Spleen (tissue), 11 donors: ENCODE results near the gene VEZT. TPM values are rescaled to one million over a fixed set of nuclear protein-coding genes. Genes with fewer than 3 reads are reported as not detected.
"Not testable (repeated sequence)": the region's sequence is repeated elsewhere in the genome, so short reads cannot be mapped to it uniquely, and the experiment has no call there.

ENCODE experiments used
- DNase-seq: peaks from one replicate; pipeline ENCODE4 v3.0.0-alpha.2; 2020
- H3K27ac ChIP-seq, 8 donors: fragments of 200-600 bp; sonication (generic) in 7 of 8; 1 replicate in 4 of 8; 2 replicates in 4 of 8; pipeline versions ENCODE4 v1.5.0 to v1.8.0; 2016 to 2021; ENCODE audit warnings: inconsistent platforms in 4 of 8, mild to moderate bottlenecking in 4 of 8, moderate library complexity in 1 of 8
- H3K27me3 ChIP-seq, 7 donors: fragments of 200-600 bp; sonication (generic) in 6 of 7; replicated peaks in 1 of 7; 1 replicate in 4 of 7; 2 replicates in 3 of 7; pipeline versions ENCODE4 v1.5.0 to v1.8.0; 2016 to 2021; ENCODE audit warnings: inconsistent platforms in 3 of 7, mild to moderate bottlenecking in 1 of 7
- H3K36me3 ChIP-seq, 6 donors: fragments of 200-600 bp; sonication (generic) in 5 of 6; 1 replicate in 4 of 6; 2 replicates in 2 of 6; pipeline versions ENCODE4 v1.5.0 to v1.8.0; 2016 to 2021; ENCODE audit warnings: inconsistent platforms in 2 of 6
- H3K4me1 ChIP-seq, 6 donors: fragments of 200-600 bp; sonication (generic) in 5 of 6; 1 replicate in 3 of 6; 2 replicates in 3 of 6; pipeline versions ENCODE4 v1.5.0 to v1.8.0; 2016 to 2021; ENCODE audit warnings: inconsistent platforms in 3 of 6
- H3K4me3 ChIP-seq, 8 donors: fragments of 200-600 bp; sonication (generic) in 7 of 8; 1 replicate in 4 of 8; 2 replicates in 4 of 8; pipeline versions ENCODE4 v1.5.0 to v1.8.0; 2016 to 2021; ENCODE audit warnings: inconsistent platforms in 4 of 8, mild to moderate bottlenecking in 4 of 8, moderate library complexity in 2 of 8
- H3K9me3 ChIP-seq, 8 donors: fragments of 200-600 bp; sonication (generic) in 7 of 8; 1 replicate in 4 of 8; 2 replicates in 4 of 8; pipeline versions ENCODE4 v1.5.0 to v1.8.0; 2016 to 2021; ENCODE audit warnings: inconsistent platforms in 4 of 8
- POLR2A ChIP-seq, 3 donors: fragments of 450-650 bp; IDR thresholded peaks; one replicate each; pipeline ENCODE4 v1.5.1; 2017; ENCODE audit warnings: antibody characterized with exemption in 3 of 3, mild to moderate bottlenecking in 1 of 3
- POLR2AphosphoS5 ChIP-seq, 3 donors: sonication (generic); formaldehyde crosslinking; IDR thresholded peaks; one replicate each; pipeline ENCODE4 v1.5.1; 2017; ENCODE audit warnings: antibody characterized with exemption in 3 of 3
- WGBS, 5 donors: extraction: QIAGEN DNeasy Blood & Tissue Kit in 3 of 5; methylation state at CpG; one replicate each; pipeline versions ENCODE4 v1.1.5 to v1.1.7; 2013 to 2018; 5-methylcytosine and 5-hydroxymethylcytosine counted together
- intact Hi-C: fragments of 100-400 bp; cut with DNase I; formaldehyde crosslinking; loops from one replicate; pipeline ENCODE4 v1.15.0; 2023; ENCODE audit warnings: low total_unique reads
- polyA plus RNA-seq, 3 donors: library from polyadenylated mRNA; stranded (reverse); fragments of 200-250 nt; gene quantifications; one replicate each; pipeline ENCODE4 v1.2.1, GENCODE V29; 2013
- total RNA-seq, 7 donors: library from RNA; depleted of rRNA in 3 of 7; stranded (reverse); fragments of >200 nt in 3 of 7; fragmentation: NEBNext Ultra II Directional in 4 of 7; extraction: Animal tissue kit (Norgen Biotek cat#: 25700) in 4 of 7; gene quantifications; one replicate each; pipeline versions ENCODE4 v1.1.0 to v1.2.1, GENCODE V29; 2016 to 2021
- TF ChIP-seq, protein P1 (sequence below), 11 experiments: fragments of 200-600 bp in 7 of 11; fragments of 450-650 bp in 4 of 11; sonication (generic) in 4 of 11; IDR thresholded peaks in 8 of 11; conservative IDR thresholded peaks in 3 of 11; 1 replicate in 7 of 11; 2 replicates in 4 of 11; pipeline versions ENCODE4 v1.4.0 to v1.8.0; 2016 to 2021; ENCODE audit warnings: antibody characterized with exemption in 11 of 11, inconsistent platforms in 4 of 11, mild to moderate bottlenecking in 1 of 11
- donor health status: healthy with polysubstance abuse.
- donor health status: DM: no; HTN: no; CAD: no; lungs with moderate emphysema.
- donor health status: DM: no; HTN: no; CAD: no.
- donor health status: Bipolar disorder and iron deficiency.
- donor health status: healthy.
- donor health status: DM: no; HTN: no; CAD: no.
- donor health status: DM: yes; HTN: yes; CAD: no.

The VEZT gene
- total and polyA plus RNA-seq, 10 donors = 17.0 to 64.3 (median 44.8) TPM

DNA sequence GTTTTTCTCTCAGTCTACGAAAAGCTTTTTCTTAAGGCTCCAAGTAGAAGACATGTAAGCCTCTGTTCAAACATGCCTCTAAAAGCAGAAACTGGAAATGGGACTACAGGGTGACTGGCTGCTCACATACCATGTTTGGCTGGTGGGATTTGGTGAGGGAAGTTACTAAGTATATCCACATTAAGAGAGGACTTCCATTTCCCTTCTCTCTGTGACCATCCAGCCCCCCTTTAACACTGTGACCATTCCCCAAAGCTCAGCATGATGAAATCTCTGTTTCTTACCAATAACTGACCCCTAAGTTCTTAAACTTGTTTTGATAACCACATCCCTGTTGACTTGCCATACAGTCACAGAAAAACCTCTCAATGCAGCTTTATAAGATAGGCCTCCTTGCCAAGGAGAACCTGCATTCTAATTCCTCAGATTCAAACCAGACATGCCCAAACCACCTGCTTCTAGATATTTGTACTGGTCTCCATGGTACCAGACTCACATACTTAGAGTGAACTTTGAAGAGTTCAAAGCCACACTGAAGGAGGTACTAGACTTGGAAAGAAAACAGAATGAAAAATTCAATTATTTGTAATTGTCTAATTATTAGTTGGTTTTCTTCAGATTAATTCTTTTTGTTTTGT is 102.2 kb downstream of the VEZT start:
- TF ChIP-seq, protein P1, sequence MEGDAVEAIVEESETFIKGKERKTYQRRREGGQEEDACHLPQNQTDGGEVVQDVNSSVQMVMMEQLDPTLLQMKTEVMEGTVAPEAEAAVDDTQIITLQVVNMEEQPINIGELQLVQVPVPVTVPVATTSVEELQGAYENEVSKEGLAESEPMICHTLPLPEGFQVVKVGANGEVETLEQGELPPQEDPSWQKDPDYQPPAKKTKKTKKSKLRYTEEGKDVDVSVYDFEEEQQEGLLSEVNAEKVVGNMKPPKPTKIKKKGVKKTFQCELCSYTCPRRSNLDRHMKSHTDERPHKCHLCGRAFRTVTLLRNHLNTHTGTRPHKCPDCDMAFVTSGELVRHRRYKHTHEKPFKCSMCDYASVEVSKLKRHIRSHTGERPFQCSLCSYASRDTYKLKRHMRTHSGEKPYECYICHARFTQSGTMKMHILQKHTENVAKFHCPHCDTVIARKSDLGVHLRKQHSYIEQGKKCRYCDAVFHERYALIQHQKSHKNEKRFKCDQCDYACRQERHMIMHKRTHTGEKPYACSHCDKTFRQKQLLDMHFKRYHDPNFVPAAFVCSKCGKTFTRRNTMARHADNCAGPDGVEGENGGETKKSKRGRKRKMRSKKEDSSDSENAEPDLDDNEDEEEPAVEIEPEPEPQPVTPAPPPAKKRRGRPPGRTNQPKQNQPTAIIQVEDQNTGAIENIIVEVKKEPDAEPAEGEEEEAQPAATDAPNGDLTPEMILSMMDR (IDR thresholded peaks at IDR 0.05 in 8 of 11, conservative IDR thresholded peaks at IDR 0.05 in 3 of 11) = no peak
- TF ChIP-seq POLR2A (IDR thresholded peaks at IDR 0.05) (no peak), POLR2AphosphoS5 (IDR thresholded peaks at IDR 0.05) (no peak)
- no peak overlapping the region for H3K27ac ChIP-seq
- H3K9me3 ChIP-seq = no peaks in the 10 kb centered on the region
- H3K36me3 ChIP-seq = no peaks in the 10 kb centered on the region
- DNase-seq = no peak
- no peaks in the 10 kb centered on the region for H3K4me1 ChIP-seq
- intact Hi-C loops = no loop called here
- WGBS, 5 donors = 89 to 95% (median 93%) methylated on average over 1 of the region's 1 CpG
- H3K4me3 ChIP-seq = no peak overlapping the region
- no peaks in the 10 kb centered on the region for H3K27me3 ChIP-seq

DNA sequence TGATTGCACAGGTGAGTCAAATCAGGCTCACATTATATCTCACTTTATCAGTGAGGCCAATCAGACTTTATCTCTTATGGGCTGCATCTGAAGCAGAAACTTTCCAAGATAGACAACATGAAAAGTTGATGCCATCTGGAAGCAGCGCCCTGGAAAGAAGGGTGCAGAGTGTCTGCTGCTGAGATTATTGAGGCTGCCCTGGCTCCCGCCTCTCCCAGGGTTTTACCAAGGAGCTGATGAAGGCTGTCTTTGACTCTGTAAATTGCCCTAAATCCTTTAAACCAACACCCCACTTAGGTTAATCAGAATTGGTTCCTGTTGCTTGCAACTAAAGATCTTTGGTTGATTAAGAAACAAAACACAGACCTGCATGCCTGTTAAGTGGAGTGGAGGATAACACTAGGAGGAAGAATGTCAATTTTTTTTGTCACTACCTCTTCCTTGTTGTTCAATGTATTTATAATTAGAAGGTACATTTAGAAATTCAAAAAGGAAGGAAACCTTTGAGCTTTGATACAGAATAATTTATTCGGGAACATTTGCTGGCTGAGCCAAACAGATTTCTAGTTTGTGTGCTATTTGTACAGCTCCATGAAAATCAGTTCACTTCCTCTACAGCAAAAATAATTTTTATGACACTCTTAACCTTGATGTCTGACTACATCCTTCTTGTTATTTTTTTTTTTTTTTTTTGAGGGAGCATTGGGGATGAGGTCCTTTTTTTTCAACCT is 104.1 kb downstream of the VEZT start:
- Histone ChIP-seq H3K9me3 (no peaks in the 10 kb centered on the region), H3K4me3 (no peak overlapping the region), H3K4me1 (no peaks in the 10 kb centered on the region), H3K27ac (no peak overlapping the region), H3K27me3 (no peaks in the 10 kb centered on the region), H3K36me3 (no peaks in the 10 kb centered on the region)
- intact Hi-C loops = no loop called here
- no peak for DNase-seq
- TF ChIP-seq POLR2AphosphoS5 (IDR thresholded peaks at IDR 0.05) (no peak), POLR2A (IDR thresholded peaks at IDR 0.05) (no peak)
- TF ChIP-seq, protein P1 (IDR thresholded peaks at IDR 0.05 in 8 of 11, conservative IDR thresholded peaks at IDR 0.05 in 3 of 11) = no peak
- 61 to 78% (median 69%) methylated on average over 3 of the region's 3 CpGs for WGBS, 5 donors

DNA sequence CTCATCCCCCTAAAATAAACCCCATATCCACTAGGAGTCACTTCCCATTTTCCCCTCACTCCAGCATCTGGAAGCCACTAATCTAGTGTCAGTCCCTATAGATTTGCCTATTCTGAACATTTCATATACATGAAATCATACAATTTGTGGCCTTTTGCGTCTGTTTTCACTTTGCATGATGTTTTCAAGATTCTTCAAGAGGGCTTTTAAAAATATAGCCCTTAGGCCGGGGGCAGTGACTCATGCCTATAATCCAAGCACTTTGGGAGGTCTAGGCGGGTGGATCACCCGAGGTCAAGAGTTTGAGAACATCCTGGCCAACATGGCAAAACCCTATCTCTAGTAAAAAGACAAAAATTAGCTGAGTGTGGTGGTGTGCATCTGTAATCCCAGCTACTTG is 104.7 kb downstream of the VEZT start:
- H3K4me3 ChIP-seq = no peak overlapping the region
- TF ChIP-seq POLR2A (IDR thresholded peaks at IDR 0.05) (no peak), POLR2AphosphoS5 (IDR thresholded peaks at IDR 0.05) (no peak)
- H3K4me1 ChIP-seq = no peaks in the 10 kb centered on the region
- 58 to 84% (median 76%) methylated on average over 4 of the region's 4 CpGs for WGBS, 5 donors
- H3K9me3 ChIP-seq = no peaks in the 10 kb centered on the region
- no peaks in the 10 kb centered on the region for H3K27me3 ChIP-seq
- intact Hi-C loops = no loop called here
- no peak for DNase-seq
- H3K36me3 ChIP-seq = no peaks in the 10 kb centered on the region
- no peak overlapping the region for H3K27ac ChIP-seq

DNA sequence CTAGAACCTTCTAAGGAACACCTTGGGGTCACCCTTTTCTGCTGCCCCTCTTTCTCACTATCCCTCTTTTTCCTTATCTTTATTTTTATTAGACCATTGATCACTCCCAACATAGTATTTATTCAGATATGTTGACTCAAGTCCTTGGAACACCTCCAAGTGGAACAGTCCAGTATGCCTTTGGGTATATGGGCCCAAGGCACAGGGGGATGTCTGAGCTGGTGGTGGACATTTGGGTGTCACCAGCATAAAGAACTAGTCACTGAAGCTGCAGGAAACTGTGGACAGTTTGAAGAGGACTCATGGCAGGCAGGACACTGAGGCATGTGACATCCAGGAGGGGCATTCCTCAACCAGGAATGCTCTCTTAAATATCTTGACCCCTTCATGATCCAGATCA is 105.6 kb downstream of the VEZT start:
- no peak for DNase-seq
- intact Hi-C loops = no loop called here
- Histone ChIP-seq H3K27me3 (no peaks in the 10 kb centered on the region), H3K4me1 (no peaks in the 10 kb centered on the region), H3K9me3 (no peaks in the 10 kb centered on the region), H3K27ac (no peak overlapping the region), H3K4me3 (no peak overlapping the region), H3K36me3 (no peaks in the 10 kb centered on the region)
- TF ChIP-seq POLR2A (IDR thresholded peaks at IDR 0.05) (no peak), POLR2AphosphoS5 (IDR thresholded peaks at IDR 0.05) (no peak)
- TF ChIP-seq, protein P1 (IDR thresholded peaks at IDR 0.05 in 8 of 11, conservative IDR thresholded peaks at IDR 0.05 in 3 of 11) = no peak

DNA sequence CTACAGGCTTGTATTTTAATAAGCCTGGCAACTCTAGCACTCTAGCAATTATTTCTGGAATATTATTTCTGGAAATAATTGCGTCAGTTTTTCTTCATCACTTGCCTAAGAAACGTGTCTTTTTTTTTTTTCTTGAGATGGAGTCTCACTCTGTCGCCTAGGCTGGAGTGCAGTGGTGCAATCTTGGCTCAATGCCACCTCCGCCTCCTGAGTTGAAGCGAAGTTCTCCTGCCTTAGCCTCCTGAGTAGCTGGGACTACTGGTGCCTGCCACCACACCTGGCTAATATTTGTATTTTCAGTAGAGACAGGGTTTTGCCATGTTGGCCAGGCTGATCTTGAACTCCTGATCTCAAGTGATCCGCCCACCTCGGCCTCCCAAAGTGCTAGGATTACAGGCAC is 106.6 kb downstream of the VEZT start:
- H3K27ac ChIP-seq, DNase-seq, H3K9me3 ChIP-seq, H3K4me1 ChIP-seq, H3K36me3 ChIP-seq, H3K27me3 ChIP-seq, intact Hi-C loops, H3K4me3 ChIP-seq: not testable (repeated sequence)
- 73 to 90% (median 82%) methylated on average over 7 of the region's 7 CpGs for WGBS, 5 donors
